Neural cell (in vitro differentiated cells): ENCODE measurements around the gene FHOD3.

Source experiments
- CTCF ChIP-seq: fragments of 450-650 bp; IDR thresholded peaks from 2 replicates; pipeline ENCODE4 v1.5.1; 2014; ENCODE audit warnings: antibody characterized with exemption, mild to moderate bottlenecking, moderate library complexity; ENCODE audit not compliant: poor library complexity, severe bottlenecking
- MXI1 ChIP-seq: fragments of 450-650 bp; conservative IDR thresholded peaks from 2 replicates; pipeline ENCODE4 v1.6.1; 2014; ENCODE audit warnings: antibody characterized with exemption, mild to moderate bottlenecking; ENCODE audit not compliant: poor library complexity, severe bottlenecking
- RAD21 ChIP-seq: fragments of 450-650 bp; conservative IDR thresholded peaks from 2 replicates; pipeline ENCODE4 v1.6.1; 2014; ENCODE audit warnings: antibody characterized with exemption, mild to moderate bottlenecking, moderate library complexity

GRCh38 chr18:36375118-36375517, 77.6 kb downstream of the FHOD3 start:
- TF ChIP-seq MXI1 (no peak), RAD21 (no peak), CTCF (no peak)
